Activated B cell treated with CpG ODN at 0.5 μM for 24 hours (primary cell): ENCODE results near the gene HERPUD1. TPM values are rescaled to one million over a fixed set of nuclear protein-coding genes. Genes with fewer than 3 reads are reported as not detected.
A peak's percentile ranks its signal among the peaks of the same experiment; 100 is the strongest.

Source experiments
- ATAC-seq: fragments of 200-7000 bp; cut with Tn5 transposase; one replicate; pipeline ENCODE4 v1.10.0; 2021; ENCODE audit warnings: low read depth, mild to moderate bottlenecking, moderate library complexity
- CTCF ChIA-PET: fragments of 350-600 bp; sonication (Branson Sonifier 250); formaldehyde crosslinking; loops from one replicate; lab custom pipeline; 2021; ENCODE audit warnings: antibody characterized with exemption; lab: Charles Lee
- POLR2A ChIA-PET: fragments of 350-600 bp; sonication (Branson Sonifier 250); formaldehyde crosslinking; loops from one replicate; lab custom pipeline; 2021; ENCODE audit warnings: antibody characterized with exemption; lab: Charles Lee
- DNase-seq: peaks from one replicate; pipeline ENCODE4 v3.0.0; 2022
- H3K27ac Mint-ChIP-seq: one replicate; pipeline ENCODE4 v1.8.0; 2020; ENCODE audit warnings: mixed read lengths
- H3K27me3 Mint-ChIP-seq: one replicate; pipeline ENCODE4 v1.8.0; 2021; ENCODE audit warnings: mixed read lengths
- H3K36me3 Mint-ChIP-seq: one replicate; pipeline ENCODE4 v1.8.0; 2021; ENCODE audit warnings: low read depth, mixed read lengths
- H3K4me1 Mint-ChIP-seq: one replicate; pipeline ENCODE4 v1.8.0; 2021; ENCODE audit warnings: mixed read lengths
- H3K4me3 Mint-ChIP-seq: one replicate; pipeline ENCODE4 v1.8.0; 2020; ENCODE audit warnings: mild to moderate bottlenecking, mixed read lengths
- H3K9me3 Mint-ChIP-seq: one replicate; pipeline ENCODE4 v1.8.0; 2020; ENCODE audit warnings: mixed read lengths
- intact Hi-C: fragments of 100-400 bp; cut with micrococcal nuclease; formaldehyde crosslinking; loops from one replicate; pipeline ENCODE4 v1.15.1; 2024
- total RNA-seq: library from RNA; stranded (reverse); gene quantifications from 2 replicates; pipeline ENCODE4 v1.2.3, GENCODE V29; 2022
- TF ChIP-seq, protein P1 (sequence below): fragments of 200-600 bp; IDR thresholded peaks from one replicate; pipeline ENCODE4 v1.8.0; 2022; ENCODE audit warnings: antibody characterized with exemption, mild to moderate bottlenecking

HERPUD1 gene
- total RNA-seq, 1 donor from 2014 or later = 820 TPM

DNA sequence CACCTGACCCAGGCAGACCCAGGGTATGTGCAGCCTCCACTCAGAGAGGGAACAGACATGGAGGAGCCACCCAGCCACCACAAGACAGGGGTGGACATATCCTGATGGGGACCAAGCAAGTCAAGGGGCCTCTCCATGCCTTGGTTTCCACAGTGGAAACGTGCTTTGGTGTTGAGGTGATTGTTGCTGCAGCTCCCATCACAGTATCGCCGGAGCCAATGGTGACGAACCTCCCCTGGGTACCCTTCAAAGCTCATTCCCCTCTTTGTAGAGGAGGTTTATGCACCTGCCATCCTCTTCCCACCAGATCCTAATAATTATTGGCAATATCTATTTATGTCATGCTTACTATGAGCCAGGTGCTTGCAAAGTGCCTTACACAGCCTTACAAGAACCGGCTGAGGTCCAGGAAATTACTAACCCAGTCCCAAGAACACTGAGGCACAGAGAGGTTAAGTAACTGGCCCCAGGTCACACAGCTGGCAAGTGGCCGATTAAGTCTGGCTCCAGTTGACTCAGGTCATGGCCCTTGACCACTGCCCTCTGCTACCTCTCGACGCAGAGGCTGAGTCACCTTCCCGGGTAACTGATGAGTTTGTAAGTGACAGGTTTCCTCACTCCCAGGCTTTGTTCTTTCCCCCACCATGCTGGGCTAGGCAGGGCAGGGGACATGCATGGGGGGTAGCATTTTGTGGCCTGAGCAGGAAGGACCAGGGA, 46.3 kb upstream of the HERPUD1 start:
- no peaks in the 10 kb centered on the region for H3K27me3 Mint-ChIP-seq
- TF ChIP-seq, protein P1, sequence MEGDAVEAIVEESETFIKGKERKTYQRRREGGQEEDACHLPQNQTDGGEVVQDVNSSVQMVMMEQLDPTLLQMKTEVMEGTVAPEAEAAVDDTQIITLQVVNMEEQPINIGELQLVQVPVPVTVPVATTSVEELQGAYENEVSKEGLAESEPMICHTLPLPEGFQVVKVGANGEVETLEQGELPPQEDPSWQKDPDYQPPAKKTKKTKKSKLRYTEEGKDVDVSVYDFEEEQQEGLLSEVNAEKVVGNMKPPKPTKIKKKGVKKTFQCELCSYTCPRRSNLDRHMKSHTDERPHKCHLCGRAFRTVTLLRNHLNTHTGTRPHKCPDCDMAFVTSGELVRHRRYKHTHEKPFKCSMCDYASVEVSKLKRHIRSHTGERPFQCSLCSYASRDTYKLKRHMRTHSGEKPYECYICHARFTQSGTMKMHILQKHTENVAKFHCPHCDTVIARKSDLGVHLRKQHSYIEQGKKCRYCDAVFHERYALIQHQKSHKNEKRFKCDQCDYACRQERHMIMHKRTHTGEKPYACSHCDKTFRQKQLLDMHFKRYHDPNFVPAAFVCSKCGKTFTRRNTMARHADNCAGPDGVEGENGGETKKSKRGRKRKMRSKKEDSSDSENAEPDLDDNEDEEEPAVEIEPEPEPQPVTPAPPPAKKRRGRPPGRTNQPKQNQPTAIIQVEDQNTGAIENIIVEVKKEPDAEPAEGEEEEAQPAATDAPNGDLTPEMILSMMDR = no peak
- ATAC-seq (no peak), DNase-seq (no peak)
- peaks cover 16% of the 10 kb centered on the region for H3K4me1 Mint-ChIP-seq
- H3K36me3 Mint-ChIP-seq = no peaks in the 10 kb centered on the region
- H3K9me3 Mint-ChIP-seq = no peaks in the 10 kb centered on the region
- CTCF ChIA-PET = no interaction called here
- H3K4me3 Mint-ChIP-seq = no peak overlapping the region
- POLR2A ChIA-PET = interaction anchor here (0.9 to 1.2 kb wide), 2 partner anchors 10 to 46 kb away, joined by 3 to 4 read pairs; partner anchors contain the start of gene HERPUD1
- intact Hi-C loops = no loop called here
- no peak overlapping the region for H3K27ac Mint-ChIP-seq

DNA sequence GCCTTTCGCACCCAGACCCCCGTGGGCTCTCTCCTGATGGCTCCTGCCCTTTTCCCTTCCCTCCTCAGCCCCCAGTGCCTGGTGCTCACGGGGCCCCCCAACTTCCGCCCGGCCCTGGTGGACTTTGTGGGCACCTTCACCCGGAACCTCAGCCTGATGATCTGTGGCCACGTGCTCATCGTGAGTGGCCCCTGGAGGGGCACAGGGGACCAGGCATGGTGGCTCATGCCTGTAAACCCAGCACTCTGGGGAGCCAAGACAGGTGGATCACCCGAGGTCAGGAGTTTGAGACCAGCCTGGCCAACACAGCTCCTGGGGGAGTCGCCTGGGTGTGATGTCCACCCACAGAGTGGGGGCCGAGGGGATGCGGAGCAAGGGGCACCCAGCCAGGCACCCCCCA, 45.6 kb upstream of the HERPUD1 start:
- intact Hi-C loops = no loop called here
- Mint-ChIP-seq H3K4me1 (peaks cover 16% of the 10 kb centered on the region), H3K4me3 (no peak overlapping the region), H3K27me3 (no peaks in the 10 kb centered on the region), H3K36me3 (no peaks in the 10 kb centered on the region), H3K27ac (no peak overlapping the region), H3K9me3 (no peaks in the 10 kb centered on the region)
- TF ChIP-seq, protein P1 = no peak
- CTCF ChIA-PET = no interaction called here
- POLR2A ChIA-PET = interaction anchor here (0.9 kb wide), 1 partner anchor 45 kb away, joined by 4 read pairs; the partner anchor contains the start of gene HERPUD1
- DNase-seq (no peak), ATAC-seq (no peak)

DNA sequence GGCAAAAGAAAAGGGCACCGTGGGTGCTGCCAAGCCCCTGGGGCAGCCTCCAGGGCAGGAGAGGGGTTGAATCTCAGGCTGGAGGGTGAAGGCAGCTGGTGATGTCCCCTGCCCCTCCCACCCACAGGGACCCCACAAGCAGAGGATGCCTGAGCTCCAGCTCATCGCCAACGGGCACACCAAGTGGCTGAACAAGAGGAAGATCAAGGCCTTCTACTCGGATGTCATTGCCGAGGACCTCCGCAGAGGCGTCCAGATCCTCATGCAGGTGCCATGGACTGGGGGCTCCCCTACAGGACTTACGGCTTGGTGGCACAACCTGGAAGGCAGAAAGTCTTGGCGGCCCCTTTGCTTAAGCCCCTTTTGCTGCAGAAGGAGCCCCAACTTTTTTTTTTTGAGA, 45.1 kb upstream of the HERPUD1 start:
- Mint-ChIP-seq H3K27me3 (no peaks in the 10 kb centered on the region), H3K4me1 (peaks cover 16% of the 10 kb centered on the region), H3K36me3 (no peaks in the 10 kb centered on the region), H3K27ac (no peak overlapping the region), H3K4me3 (no peak overlapping the region), H3K9me3 (no peaks in the 10 kb centered on the region)
- DNase-seq (no peak), ATAC-seq (no peak)
- TF ChIP-seq, protein P1 = no peak
- POLR2A ChIA-PET = interaction anchor here (0.9 kb wide), 1 partner anchor 45 kb away, joined by 4 read pairs; the partner anchor contains the start of gene HERPUD1
- intact Hi-C loops = no loop called here
- CTCF ChIA-PET = no interaction called here

- Mint-ChIP-seq H3K4me1 (peaks cover 16% of the 10 kb centered on the region), H3K9me3 (no peaks in the 10 kb centered on the region), H3K27me3 (no peaks in the 10 kb centered on the region), H3K4me3 (peak overlapping the region; percentile 24), H3K36me3 (no peaks in the 10 kb centered on the region), H3K27ac (peak overlapping the region; percentile 68)
- TF ChIP-seq, protein P1 = no peak
- intact Hi-C loops = loop anchor here (1.0 to 2.0 kb wide), 4 partner anchors 18 to 42 kb away; no protein-coding TSS in a partner anchor
- CTCF ChIA-PET = interaction anchor here (0.7 to 1.6 kb wide), 6 partner anchors 19 to 187 kb away, joined by 3 to 9 read pairs (median 3); no protein-coding TSS in a partner anchor
- ATAC-seq (peak; percentile 91), DNase-seq (peak; percentile 55)
- POLR2A ChIA-PET = interaction anchor here (0.5 to 2.9 kb wide), 17 partner anchors 10 to 147 kb away, joined by 3 to 26 read pairs (median 6); partner anchors contain the start of gene HERPUD1
These were observed 43.1 kb upstream of the HERPUD1 start for GRCh38 chr16:56888806-56889205.

DNA sequence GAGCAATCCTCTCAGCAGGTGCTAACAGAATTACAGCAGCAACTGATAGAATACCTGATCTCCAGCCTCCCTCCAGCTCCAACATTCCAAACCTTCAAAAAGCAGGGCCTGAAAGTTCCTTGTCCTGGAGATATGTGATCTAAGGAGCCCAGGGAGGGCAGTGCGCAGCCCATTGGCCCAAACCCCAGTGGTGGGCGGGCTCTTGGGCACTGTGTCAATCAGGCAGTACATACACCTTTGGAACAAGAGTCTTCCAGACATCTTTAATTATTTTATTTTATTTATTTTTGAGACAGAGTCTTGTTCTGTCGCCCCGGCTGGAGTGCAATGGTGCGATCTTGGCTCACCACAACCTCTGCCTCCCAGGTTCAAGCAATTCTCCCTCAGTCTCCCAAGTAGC, 42.7 kb upstream of the HERPUD1 start:
- peaks cover 16% of the 10 kb centered on the region for H3K4me1 Mint-ChIP-seq
- no peaks in the 10 kb centered on the region for H3K9me3 Mint-ChIP-seq
- TF ChIP-seq, protein P1 = no peak
- no peak overlapping the region for H3K4me3 Mint-ChIP-seq
- no peaks in the 10 kb centered on the region for H3K27me3 Mint-ChIP-seq
- no peaks in the 10 kb centered on the region for H3K36me3 Mint-ChIP-seq
- intact Hi-C loops = loop anchor here (1.0 to 2.0 kb wide), 2 partner anchors 24 to 42 kb away; no protein-coding TSS in a partner anchor
- peak overlapping the region; percentile 68 for H3K27ac Mint-ChIP-seq
- ATAC-seq (peak; percentile 54), DNase-seq (no peak)
- ChIA-PET POLR2A (interaction anchor here (0.6 to 2.9 kb wide), 12 partner anchors 10 to 73 kb away, joined by 3 to 26 read pairs (median 6); partner anchors contain the start of gene HERPUD1), CTCF (interaction anchor here (0.7 to 1.6 kb wide), 6 partner anchors 20 to 187 kb away, joined by 3 to 9 read pairs (median 3); no protein-coding TSS in a partner anchor)
